Measurements from ENCODE around the gene RBM23.

RBM23 gene

DNA sequence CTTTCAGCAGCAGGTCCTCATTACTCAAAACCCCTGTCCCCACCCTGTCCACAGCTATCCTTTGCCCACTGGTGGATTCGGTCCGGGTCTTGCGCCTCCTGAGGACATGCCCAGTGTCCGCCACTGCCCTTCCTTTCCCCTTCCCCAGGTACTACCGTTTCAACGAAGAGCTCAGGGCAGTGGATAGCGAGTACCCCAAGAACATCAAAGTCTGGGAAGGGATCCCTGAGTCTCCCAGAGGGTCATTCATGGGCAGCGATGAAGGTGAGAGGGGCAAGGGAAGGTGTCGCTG lies 73.9 kb downstream of the RBM23 start:
- TF ChIP-seq, protein P1, sequence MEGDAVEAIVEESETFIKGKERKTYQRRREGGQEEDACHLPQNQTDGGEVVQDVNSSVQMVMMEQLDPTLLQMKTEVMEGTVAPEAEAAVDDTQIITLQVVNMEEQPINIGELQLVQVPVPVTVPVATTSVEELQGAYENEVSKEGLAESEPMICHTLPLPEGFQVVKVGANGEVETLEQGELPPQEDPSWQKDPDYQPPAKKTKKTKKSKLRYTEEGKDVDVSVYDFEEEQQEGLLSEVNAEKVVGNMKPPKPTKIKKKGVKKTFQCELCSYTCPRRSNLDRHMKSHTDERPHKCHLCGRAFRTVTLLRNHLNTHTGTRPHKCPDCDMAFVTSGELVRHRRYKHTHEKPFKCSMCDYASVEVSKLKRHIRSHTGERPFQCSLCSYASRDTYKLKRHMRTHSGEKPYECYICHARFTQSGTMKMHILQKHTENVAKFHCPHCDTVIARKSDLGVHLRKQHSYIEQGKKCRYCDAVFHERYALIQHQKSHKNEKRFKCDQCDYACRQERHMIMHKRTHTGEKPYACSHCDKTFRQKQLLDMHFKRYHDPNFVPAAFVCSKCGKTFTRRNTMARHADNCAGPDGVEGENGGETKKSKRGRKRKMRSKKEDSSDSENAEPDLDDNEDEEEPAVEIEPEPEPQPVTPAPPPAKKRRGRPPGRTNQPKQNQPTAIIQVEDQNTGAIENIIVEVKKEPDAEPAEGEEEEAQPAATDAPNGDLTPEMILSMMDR (IDR thresholded peaks at IDR 0.05; ENCODE audit: insufficient read depth, low read depth, low read length, missing control alignments) = no peak
- no peak for DNase-seq (ENCODE audit: low read depth)
- H3K4me3 ChIP-seq (ENCODE audit: low read length) = no peak overlapping the region

DNA sequence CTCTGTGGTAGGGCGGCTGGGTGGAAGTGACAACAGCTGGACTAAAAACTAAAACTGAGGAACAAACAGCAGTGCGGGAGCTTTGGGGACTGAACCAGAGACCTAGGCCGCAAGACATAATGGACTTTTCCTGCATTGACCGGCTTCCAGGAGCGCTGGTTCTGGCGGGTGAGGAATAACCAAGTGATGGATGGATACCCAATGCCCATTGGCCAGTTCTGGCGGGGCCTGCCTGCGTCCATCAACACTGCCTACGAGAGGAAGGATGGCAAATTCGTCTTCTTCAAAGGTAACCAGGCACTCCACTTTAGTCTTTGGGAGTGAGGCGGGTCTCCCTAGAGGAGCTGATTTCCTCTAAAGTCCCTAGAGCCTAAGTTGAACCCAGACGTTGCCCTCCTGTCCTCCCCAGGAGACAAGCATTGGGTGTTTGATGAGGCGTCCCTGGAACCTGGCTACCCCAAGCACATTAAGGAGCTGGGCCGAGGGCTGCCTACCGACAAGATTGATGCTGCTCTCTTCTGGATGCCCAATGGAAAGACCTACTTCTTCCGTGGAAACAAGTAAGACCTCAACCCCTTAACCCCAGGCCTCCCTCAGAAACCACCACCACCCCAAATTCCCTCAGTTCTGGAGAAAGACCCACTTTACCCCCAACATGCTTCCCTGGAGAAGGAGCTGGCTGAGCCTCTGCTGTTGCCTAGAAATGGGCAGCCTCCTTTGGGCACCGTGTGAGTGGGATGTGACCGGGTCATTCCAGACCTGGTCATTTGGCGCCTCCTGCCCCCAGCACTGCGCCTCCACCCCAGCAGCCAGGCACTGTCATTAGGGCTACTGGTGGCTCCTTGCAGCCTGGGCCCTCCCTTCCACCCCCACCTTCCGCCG lies 74.5 kb downstream of the RBM23 start:
- TF ChIP-seq, protein P1 (IDR thresholded peaks at IDR 0.05; ENCODE audit: insufficient read depth, low read depth, low read length, missing control alignments) = no peak
- DNase-seq (ENCODE audit: low read depth) = no peak
- H3K4me3 ChIP-seq (ENCODE audit: low read length) = no peak overlapping the region
